Pons (tissue), 1 donor: ENCODE results near the gene GNG2.

ENCODE experiments used
- DNase-seq: peaks from one replicate; pipeline ENCODE4 v3.0.0-alpha.2; 2016; ENCODE audit warnings: low spot score

The GNG2 gene

DNA sequence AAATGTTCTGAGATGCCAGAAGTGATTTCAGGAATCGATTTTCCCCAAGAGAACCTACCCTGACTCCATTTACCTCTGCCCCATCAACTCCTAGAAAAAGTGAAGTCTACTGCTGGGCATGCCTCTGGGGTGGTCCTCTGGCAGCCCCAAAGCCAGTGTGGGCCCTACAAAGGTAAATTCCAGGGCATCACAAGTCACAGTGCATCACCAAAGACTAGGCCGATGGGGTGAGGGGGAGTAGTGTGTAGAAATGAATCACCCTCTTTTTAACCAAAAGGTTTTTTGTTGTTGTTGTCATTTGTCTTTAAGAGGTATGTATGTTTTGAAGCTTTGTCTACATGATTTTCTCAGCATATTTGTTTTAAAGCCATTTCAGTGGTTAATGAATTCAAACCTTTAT is 82.6 kb downstream of the GNG2 start:
- DNase-seq: no peak

DNA sequence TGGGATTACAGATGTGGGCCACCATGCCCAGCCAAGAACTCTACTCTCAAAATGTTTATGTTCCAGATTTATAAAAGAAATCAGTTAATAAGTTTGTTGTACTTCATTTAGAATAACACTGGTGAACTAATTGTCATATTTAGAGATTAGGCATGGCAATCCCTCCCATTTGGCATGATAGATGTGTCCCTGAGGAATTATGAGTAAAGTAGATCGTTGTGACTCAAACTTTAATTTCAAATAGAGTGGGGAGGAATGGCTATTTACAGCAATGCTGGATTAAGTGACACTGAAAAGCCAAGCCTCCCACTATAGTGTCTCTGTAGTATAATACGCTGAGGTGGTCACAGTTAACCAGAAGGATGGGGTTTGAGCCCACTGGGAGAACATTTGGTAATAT is 89.6 kb downstream of the GNG2 start:
- DNase-seq: no peak

DNA sequence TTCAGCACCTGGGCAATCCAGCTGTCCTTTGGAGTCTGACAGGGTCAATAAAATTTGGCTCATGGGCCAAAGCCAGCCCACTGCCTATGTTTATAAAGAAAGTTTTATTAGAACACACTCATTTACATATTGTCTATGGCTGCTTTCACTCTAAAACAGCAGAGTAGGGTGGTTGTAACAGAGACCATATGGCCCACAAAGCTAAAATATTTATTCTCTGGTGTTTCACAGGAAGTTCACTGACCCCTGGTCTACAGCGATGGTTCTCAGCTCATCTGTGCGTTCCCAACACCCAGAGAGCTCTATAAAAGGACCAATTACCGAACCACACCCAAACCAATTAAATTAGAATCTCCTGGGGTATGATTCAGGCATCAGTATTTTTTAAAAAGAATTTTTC is 91.2 kb downstream of the GNG2 start:
- DNase-seq: no peak

DNA sequence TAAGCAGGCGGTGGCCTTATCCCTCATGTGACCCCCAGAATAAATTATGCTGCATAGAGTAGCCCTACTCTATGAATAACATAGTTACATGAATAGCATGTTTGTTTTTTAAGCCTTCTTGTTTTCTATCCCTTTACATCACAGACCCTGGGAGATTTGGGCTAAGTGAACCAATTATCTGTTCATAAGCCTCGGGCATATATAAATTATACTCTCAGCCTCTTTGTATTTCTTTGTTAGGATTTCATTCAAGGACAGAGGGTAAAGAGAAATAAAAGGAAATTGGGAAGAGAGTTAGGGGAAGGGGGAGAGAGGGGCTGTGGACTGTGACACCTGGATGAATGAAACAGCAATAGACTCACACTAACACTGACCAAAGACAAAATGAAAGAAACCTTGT is 93.6 kb downstream of the GNG2 start:
- DNase-seq: no peak

DNA sequence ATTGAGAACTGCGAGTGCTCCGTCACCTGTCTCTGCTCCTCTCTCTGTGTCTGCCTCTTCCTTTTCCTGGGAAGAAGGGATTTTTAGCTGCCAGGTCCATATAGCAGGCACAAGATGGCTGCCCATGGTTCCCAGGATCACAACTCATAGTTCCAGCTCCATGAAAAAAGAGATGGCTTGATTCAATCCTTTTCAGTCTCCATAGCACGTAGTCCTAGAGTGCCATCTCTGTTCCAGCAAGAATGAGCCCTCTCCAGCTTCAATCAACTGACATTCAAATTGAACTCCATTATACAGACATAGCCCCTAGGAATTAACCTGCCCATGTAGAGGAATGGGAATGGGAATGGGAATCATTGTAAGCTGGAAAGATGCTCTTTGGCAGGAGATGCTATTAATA is 94.2 kb downstream of the GNG2 start:
- no peak for DNase-seq

DNA sequence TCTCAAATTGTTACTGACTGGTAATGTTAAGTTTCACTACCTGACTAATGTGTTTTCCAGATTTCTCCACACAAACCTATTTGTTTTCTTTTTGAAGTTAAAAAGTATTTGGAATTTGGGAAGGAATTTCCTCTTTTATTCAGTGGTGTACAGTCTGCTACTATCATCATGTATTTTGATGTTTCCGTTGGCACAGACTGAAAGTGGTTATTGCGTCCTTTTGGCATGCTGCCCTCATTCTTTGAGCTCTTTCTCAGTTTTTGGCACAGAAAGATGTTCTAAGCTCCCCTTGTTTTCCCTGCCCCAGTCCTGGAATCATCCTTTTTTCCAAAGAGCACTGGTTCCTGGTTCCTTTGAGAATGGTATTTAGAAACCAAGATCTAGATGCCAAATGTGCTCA is 97.5 kb downstream of the GNG2 start:
- DNase-seq: no peak

DNA sequence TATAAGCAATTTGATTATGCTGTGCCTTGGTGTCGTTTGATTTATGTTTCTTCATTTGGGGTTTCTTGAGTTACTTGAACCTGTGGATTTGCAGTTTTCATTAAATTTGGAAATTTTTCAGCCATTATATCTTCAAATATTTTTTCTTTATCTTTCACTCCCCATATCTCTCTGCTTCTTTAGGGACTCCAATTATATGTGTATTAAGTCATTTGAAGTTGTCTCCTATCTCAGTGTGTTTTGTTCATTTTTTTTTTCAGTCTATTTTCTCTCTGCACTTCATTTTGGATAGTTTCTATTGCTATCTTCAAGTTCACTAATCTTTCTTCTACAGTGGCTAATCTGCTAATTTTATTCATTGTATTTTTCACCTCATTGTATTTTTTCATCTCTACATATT is 99.5 kb downstream of the GNG2 start:
- no peak for DNase-seq

DNA sequence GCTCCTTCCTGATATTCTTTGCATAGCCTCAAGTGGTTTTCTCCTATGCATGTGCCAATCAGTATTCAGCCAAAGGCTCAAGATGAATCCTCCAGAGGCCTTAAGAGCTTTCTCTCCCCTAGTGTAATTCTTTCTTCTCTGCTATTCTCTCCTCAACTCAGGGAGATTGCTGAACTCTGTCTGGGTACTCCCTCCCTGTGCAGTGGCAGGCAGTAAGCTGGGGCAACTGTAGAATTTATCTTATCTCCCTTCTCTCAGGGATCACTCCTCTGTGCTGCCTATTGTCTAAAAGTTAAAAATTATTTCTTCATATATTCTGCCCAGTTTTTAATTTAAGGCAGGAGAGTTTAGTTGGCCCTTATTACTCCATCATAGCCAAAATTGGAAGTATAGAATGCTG is 100.5 kb downstream of the GNG2 start:
- no peak for DNase-seq

DNA sequence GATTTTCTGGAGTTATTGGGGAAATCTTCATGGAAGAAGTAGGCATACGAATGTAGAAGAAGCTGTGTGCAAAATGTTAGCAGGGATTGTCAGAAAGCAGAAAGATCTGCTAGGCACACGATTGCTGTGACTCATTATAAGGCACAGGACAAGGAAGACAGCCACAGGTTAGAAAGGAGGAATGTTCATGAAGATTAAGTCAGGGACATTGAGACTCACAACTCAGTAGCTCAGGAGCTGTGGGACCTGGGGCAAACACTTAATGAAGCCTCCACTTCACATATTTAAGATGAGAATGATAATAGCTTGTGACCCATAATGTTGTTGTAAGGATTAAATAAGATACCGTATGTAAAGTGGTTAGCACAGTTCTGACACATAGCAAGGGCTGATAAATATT is 102.3 kb downstream of the GNG2 start:
- no peak for DNase-seq

DNA sequence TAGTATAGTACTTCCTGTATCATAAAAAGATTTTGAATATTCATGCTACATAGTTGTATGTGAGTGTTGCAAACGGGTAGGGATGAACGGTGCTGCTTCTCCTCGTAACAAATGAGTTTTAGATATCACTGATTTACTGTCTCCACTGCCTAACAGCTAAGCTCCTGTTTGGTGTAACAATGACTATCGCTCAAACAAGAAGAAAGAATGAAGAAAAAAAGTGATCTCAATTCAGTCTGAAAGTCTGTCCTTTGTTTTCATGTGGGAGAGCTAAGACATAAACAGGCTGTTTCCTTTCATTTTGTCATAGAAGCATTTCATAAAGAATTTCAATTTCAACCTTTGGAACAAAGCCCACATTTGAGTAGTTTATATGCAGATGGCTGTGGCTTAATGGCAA is 102.9 kb downstream of the GNG2 start:
- DNase-seq: peak; percentile 24

DNA sequence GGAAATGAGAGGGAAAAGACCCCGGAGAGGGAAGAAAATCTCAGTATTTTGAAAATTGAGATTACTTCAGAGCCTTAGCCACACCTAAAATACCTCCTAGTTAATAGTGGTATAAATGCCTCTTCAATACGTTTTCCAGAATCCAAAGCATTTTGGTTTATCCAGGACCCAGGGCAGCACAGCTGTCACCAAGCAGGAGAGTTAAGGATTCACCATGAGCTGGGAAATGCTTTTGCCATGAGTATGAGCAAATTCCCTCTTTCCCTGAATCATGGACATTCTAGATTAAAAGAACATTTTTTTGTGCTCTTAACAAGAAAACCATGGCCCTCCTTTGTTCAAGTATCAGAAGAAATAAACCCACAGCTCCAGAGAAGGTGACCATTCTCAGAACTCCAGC is 107.1 kb downstream of the GNG2 start:
- no peak for DNase-seq

DNA sequence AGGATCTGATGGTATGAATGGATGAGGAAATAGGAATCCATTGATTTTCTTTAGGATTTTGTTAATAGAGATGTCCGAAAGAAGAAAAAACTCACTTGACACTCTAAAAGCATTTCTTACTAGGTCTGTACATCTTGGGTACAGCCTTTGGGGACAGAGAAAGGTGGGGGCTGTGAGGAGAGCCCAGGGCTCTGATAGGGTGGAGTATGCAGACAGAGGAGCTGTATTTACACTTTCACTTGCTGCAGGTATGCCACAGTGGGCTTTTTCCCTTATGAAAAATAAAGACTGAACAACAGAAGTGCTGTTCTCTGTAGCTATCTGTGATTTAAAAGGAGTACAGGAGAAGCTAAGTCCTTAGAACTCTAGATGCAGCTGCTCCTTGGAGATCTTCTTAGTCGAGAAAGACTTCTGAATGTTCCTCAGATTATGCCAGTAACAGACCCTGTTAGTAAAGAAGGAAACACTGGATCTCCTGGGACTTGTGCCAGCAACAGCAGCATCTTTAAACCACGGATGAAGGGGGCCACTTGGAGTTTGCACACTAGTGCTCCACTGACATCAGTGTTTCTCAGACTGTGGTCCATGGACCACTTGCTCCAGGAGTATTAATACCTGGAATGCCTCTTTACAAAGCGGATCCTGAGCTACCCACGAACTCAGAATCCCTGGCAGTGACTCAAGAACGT is 109.6 kb downstream of the GNG2 start:
- DNase-seq: no peak

DNA sequence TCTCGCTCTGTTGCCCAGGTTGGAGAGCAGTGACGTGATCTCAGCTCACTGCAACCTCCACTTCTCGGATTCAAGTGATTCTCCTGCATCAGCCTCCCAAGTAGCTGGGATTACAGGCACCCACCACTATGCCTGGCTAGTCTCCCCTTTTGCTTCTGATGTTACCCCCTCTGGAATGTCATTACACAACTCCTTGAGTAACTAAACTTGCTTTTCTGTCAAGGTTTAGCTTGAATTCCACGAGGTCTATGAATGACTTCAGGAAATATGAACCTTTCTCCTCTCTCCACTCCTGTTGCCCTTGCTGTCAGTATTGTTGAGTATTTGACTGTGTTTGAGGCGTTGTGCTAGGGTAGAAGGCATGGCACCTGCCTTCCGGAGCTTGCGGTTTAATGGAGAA is 112.2 kb downstream of the GNG2 start:
- DNase-seq: no peak

DNA sequence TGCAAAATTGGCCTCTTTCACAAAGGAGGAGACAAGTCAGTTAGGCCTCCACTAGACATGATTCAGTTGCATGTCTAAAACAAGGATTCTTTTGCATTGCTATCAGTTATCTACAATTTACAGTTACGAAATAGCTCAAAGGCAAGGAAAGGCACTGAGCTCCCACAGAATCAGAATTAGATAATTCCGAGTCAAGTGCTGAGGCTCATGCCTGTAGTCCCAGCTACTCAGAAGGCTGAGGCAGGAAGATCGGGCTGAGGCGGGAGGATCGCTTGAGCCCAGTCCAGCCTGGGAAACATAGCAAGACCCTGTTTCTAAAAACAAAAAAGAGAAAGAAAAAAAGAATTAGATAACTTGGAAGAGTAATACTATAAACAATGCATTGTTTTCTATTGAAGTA is 116.7 kb downstream of the GNG2 start:
- DNase-seq: no peak

DNA sequence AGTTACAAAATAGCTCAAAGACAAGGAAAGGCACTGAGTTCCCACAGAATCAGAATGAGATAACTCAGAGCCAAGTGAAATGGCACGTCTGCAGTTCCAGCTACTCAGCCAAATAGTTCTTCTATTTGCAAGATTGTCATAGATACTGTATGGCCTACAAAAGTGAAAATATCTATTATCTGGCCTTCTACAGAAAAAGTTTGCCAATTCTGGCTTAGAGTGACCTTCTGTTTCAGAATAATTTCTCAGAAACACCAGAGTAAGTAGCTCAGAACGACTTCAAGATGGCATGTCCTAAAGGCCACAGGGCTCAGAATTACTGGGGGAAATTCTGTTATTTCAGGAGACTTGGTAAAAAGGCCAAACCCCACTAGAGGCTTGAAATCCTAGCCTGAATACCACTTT is 118.3 kb downstream of the GNG2 start:
- no peak for DNase-seq

DNA sequence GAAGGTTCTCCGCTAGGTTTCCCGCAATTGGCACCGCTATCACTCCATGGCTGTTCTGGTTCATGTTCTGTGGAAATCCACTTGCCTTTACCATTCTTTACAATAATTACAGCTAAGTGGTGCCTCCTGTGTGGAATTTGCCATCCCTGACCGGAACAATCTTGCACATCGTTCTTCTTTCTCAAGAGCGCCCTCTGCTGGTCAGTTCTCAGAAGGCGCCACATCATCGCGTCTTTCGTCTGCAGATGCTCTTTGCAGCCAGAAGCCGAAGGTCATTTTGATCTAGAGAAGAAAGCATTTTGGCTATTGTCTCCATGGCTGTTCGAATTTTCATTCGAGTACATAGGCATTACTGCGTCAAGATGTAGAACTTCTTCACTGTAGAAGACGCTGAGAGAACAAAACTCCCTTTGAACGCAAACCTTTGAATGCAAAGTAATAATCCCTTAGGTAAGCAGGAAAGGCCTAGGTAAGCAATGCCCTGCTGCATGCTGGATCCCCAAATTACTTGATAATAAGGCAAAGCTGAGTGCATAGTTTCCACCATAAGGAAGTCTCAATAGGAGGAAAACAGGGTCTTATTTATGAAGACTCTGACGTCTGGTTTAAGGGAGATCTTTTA is 118.8 kb downstream of the GNG2 start:
- DNase-seq: peak; percentile 84

DNA sequence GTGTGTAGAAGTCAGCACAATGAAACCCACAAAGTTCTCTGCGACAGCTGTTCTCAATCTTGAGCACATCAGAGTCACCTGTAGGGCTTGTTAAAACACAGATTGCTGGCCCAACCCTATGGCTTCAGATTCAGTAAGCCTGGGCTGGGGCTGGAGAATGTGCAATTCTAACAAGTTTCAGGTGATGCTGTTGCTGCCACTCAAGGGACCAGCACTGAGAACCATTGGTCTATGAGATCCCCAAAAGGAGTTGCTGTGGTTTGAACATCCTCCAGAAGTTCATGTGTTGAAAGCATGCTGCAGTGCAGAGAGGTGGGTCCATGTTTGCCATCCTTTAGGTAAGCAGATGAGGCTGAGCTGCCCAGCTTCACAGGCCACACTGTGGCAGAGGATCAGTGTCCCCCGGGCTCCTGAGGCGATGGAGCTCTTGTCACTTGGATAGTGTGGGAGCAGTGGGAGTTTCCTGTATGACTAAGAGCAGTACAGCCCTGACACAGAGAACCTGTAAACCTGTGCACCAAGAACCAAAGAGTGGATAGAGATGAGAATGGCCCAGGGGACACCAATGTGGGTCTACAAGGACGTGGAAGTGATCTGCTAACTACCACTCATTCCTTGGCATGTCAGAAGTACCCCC is 120.9 kb downstream of the GNG2 start:
- DNase-seq: no peak

DNA sequence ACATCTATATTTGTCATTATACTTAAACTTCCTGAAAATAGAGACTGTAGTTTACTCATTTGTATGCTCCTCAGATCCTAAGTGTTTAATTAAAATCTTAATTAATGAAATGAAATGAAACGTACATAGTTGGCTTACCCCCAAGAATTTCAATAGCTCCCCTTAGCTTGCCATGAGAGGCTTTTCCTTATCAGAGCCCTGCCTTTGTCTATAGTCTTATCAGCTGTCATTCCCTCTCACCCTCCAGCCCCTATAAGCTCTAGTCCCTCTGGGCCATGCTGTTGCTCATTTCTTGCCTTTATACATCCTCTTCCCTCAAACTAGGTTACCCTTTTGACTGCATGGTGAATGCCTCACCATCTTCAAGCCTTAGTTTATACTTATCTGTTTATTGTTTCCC is 127.8 kb downstream of the GNG2 start:
- DNase-seq: no peak

DNA sequence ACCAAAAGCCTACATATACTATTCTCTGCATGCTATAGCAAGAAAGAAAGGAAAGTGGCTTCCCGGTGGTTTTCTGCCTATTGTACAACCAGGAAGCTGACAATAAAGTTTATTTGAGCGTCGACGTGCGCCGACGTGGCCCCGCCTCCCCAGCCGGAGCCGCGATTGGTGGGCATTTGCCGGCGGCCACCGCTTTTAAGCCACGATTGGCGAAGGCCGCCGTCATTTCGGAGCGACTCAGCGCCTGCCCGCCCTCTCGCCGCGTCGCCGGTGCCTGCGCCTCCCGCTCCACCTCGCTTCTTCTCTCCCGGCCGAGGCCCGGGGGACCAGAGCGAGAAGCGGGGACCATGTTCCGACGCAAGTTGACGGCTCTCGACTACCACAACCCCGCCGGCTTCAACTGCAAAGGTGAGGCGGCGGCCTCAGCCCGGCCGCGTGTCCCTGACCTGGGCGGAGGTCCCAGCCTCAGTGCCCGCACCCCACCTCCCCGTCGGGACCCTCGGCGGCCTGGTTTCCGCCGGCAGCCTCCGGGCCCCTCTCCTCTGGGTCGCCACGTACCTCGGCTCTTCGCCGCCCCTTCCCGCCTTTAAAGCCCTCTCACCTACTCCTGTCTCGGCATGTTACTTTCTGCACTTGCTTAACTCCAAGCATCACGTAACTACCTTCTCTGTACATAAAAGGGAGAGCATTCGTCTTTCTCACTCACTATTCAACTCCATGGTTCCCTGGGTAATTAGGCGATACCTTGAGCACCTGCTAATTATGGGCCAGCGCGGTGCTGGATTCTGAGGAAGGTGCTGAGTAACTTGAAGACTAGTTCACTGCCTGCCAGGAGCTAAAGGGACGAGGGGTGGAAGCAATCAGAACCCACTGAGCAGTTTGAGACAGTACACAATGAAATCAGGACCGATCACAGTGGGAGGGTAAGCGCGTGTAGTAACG is 129.2 kb downstream of the GNG2 start, which contains the start of gene RTRAF:
RTRAF (plus strand) TSS at position 254 of the 942 bp plus-strand sequence; CDS start at position 348, 94 bp downstream.
- DNase-seq: peak; percentile 89

DNA sequence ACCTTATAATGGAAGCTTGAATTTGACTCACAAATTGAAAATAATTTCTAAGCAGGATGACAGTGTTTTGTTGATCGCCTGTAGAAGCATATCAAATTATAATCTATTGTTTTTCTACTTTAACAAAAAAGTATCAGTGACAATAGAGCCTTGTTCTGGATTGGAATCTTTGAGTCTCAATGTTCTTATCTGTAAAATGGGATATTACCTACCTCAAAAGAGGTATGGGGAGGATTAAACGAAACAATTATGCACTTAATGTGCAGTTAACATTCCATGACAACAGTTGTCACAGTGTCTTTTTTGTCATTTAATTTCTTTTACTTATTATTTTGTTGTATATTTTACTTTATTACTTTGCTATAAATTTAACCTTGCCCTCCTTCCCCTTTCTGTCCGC is 130.1 kb downstream of the GNG2 start:
- no peak for DNase-seq

DNA sequence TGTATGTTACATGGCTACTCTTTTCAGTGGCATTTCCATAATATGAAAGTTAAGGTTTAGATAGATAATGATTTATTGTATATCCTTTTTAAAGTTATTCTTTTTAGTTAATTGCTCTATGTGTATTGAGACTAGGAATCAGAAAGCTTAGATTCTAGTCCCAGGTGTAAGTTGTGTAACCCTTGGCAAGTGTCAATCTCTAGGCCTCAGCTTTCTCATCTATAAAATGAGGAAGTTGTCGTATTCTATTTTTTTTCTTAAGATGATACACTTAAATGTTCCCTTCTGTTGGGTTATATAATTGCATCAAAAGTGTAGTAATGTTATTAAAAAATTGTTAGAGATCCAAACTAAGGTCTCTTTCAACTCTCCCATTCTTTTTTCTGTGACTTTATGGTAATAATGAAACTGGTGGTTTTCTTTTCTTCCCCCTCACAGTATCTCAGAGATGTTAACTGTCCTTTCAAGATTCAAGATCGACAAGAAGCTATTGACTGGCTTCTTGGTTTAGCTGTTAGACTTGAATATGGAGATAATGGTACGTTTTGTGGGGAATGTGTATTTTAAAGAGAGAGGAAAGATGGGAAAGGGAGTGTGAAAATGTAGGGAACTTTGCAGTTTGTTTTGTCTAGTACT is 133.0 kb downstream of the GNG2 start:
- no peak for DNase-seq

DNA sequence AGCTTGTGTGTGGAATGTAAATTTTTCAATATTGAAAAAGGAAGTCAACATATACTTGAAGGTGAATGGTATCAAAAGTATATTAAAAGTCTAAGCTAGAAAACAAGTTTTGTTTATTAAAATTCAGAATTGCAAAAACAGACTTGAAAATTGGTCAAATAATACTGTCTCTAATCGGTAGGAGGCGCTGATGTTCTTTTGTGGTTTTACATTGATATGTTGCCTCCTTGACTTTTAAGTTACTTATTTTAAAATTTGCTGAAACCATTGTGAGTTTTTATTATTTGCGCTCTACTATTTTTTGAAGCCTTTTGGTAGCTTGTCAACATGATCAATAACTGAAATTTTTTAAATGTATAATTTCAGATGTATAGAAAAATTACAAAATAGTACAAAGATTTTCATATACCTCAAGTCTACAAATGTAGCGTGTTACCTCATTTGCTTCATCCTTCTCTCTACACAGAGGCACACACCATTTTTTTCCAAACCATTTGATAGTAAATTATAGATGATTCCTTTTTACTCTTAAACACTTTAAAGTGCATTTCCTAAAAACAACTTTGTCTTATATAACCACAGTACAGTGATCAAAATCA is 135.8 kb downstream of the GNG2 start:
- peak; percentile 68 for DNase-seq
